Cortex of kidney (tissue), 1 donor: Measurements from ENCODE around the gene KCP.

Source experiments
- DNase-seq: peaks from one replicate; lab custom pipeline; 2025; lab: John Stamatoyannopoulos, UW

The KCP gene

GRCh38 chr7:128840326-128841170 lies 70.0 kb downstream of the KCP start:
- no peak for DNase-seq

- no peak for DNase-seq
These were observed 70.7 kb downstream of the KCP start for GRCh38 chr7:128839751-128840177.

DNA sequence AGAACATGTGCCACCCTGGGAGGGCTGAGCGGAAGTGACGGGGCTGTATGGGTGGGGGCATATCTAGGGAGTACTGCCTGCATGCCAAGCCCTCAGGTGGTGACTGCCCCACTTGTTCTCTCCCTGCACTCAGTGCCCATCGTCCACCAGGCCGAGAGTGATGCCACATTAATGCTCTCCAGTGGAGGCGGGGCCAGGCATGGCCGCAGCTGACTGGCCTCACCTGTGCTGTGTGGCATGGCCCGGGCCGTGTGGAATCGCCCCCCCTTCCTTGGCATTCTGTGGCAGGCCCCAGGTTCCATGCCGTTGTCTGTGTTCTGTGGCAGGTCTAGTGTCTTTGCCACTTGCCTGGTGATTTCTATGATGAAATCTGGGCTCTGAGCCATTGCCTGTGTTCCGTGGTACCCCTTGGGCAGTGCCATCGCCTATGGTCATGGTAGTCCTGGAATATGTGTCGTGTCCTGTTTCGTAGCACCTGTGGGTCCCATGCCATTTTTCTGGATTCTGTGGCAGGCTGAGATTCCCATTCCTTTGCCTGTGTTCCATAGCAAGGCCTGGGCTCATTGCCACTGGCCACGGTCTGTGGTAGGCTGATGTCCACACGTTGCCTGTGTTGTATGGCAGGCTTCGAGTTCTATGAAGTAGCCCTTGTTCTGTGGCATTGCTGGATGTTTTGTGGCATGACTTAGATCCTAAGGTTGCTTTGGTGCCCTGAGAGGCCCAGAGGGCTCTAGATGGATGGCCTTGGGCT lies 71.4 kb downstream of the KCP start:
- DNase-seq, result no peak

DNA sequence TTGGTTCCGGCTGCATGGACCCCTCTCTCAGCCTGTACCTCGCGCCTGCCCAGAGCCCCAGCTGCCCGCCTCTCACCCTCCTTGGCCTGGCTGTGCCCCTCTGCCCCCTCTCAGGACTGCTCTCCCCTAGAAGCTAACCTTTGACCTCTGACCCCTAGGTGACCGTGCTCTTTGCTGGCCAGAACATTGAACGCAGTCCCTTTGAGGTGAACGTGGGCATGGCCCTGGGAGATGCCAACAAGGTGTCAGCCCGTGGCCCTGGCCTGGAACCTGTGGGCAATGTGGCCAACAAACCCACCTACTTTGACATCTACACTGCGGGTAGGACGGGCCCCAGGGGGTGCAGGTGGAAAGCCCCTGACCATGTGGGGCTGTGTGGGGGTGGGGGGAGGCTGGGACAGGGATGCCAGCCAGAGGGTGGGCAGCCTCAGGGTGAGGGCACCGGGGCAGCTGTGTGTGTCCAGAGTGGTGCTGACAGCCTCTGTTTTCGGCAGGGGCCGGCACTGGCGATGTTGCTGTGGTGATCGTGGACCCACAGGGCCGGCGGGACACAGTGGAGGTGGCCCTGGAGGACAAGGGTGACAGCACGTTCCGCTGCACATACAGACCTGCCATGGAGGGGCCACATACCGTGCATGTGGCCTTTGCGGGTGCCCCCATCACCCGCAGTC lies 72.3 kb downstream of the KCP start:
- no peak for DNase-seq

GRCh38 chr7:128837521-128837921 lies 73.0 kb downstream of the KCP start:
- no peak for DNase-seq

DNA sequence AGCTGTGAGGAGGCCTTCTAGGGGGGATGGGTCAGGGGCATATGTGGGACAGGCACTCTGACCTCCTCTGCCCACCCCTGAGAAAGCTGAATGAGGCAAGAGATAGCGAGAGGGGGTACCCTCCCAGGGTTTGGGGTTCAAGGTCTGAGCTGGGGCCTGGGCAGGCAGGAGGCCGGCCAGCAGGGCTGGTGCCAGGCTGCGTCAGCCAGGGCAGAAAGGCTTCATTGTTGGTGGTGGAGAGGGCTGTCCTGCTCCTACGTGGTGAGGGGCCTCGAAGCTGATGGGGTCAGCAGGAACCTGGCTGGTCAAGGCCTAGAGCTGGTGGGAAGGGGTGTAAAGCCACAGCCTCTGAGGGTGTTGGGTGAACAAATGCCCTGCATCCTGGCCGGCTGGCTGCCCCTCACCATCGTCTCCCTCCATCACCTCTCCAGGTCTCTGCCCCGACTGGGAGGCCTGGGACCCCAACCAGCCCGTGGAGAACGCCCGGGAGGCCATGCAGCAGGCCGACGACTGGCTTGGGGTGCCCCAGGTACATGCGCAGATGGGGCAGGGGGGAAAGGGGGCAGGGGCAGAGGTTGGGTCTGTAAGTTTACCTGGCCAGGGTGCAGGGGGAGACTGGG lies 73.7 kb downstream of the KCP start:
- no peak for DNase-seq

GRCh38 chr7:128835790-128836641 lies 74.5 kb downstream of the KCP start:
- no peak for DNase-seq

GRCh38 chr7:128835231-128835751 lies 75.2 kb downstream of the KCP start:
- DNase-seq, result no peak

- DNase-seq, result no peak
These were observed 76.6 kb downstream of the KCP start for GRCh38 chr7:128833946-128834325.

GRCh38 chr7:128833148-128833945 lies 77.2 kb downstream of the KCP start:
- no peak for DNase-seq

DNA sequence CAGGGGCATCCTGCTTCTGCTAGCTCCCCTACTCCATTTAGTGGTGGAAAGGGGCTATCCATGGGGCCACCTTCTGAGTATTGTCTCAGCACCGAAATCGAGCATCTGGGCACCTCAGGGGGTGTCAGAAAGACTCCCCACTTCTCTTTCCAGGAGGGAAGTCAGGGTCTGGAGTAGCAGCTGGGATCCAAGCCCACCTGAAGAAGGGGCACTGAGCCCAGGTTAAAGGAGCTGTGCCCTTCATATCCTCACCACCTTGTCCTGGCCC lies 77.7 kb downstream of the KCP start:
- DNase-seq, result no peak

DNA sequence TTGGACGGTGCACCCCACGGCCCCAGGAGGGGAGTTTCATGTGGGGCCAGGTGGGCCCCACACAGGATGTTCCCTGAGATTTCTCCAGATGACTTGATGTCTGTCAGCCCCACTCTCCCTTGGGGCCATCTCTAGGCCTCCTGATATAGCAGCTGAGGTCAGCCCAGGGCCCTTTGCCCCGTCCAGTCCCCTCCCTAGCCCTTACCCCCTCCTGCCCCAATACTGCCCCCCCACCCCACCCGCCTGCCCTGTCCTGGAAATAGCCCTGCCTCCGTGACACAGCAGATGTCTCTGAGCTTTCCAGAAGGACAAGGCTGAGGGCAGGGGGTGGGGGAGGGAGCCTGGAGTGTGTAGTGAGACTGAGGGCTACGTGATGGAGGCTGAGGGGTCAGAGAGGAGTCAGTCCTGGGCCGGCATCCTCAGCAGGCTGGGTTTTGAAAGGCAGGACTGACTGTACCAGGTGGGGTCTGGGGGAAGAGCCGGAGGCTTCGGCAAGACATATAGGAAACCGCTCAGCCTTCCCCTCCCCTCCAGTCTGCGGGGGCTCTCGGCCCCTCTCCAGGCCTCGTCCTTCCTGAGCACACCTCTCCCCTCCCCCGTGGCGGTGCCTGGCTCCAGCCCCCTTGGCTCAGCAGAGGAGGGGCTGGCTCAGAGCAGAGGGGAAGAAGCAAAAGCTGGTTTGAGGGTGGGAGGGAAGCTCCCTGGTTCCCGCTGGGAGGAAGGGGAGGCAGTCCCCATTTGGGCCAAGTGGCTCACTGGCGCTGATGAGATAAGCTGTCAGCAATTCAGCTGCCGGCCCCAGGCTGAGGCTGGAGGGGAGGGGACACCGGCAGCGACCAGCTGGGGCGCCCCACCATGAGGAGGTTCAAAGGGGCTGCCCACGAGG lies 78.3 kb downstream of the KCP start:
- DNase-seq, result no peak

- no peak for DNase-seq
These were observed 79.1 kb downstream of the KCP start for GRCh38 chr7:128831178-128831993.

DNA sequence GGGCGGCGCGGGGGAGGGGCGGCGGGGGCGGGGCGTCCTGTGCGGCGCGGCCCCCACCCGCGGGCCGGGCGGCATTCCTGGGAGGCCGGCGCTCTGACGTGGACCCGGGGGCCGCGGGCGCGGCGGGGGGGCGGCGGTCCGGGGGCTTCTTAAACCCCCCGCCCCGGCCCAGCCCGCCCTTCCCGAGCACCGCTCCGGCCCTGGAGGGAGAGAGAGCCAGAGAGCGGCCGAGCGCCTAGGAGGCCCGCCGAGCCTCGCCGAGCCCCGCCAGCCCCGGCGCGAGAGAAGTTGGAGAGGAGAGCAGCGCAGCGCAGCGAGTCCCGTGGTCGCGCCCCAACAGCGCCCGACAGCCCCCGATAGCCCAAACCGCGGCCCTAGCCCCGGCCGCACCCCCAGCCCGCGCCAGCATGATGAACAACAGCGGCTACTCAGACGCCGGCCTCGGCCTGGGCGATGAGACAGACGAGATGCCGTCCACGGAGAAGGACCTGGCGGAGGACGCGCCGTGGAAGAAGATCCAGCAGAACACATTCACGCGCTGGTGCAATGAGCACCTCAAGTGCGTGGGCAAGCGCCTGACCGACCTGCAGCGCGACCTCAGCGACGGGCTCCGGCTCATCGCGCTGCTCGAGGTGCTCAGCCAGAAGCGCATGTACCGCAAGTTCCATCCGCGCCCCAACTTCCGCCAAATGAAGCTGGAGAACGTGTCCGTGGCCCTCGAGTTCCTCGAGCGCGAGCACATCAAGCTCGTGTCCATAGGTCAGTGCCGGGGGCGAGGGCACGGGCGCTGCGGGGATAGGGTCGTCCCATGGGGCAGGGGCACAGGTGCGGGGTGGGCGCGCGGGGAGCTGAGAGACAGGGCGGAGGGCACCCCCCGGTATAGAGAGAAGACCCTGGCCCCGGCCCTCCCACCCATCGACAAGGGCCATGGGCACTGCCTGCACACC lies 80.0 kb downstream of the KCP start, which contains the start of gene FLNC:
Gene FLNC, plus strand, starts transcription at position 176 of the 947 bp plus-strand sequence. Its CDS starts 232 bp downstream, at position 408.
- no peak for DNase-seq

- DNase-seq, result no peak
These were observed 80.9 kb downstream of the KCP start for GRCh38 chr7:128829391-128830166.

DNA sequence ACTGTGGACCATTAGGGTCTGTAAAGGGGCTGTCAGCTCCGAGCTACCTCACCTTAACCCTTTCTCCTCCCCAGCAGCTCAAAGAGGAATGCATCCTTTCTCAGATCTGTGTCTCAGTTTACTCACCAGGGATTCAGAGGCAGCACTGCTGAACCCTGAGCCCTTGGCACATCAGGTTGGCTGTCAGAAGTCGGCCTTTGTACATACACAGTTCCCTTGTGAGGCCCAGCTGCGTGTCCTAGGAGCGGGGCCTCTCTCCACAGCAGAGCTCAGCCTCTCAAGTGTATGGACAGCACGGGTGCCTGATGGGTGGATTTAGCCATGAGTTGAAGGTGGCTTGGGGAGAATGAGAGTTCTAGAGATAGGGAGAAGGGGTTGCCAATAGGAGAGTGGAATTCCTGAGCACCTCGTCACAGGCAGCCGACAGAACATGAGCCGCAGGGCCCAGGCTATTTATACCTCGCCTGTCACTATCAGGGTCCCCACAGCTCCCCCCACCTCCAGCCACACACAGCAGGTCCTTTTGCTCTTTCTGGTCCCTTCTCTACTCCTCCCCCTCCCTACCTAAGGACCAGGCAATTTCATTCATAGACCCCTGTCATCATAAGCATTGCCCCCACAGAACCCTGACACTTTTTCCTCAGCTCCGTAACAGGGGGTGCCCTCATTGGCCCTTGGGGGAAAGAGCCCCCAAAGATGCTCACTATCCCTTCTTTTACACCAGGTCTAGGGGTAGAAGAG lies 82.4 kb downstream of the KCP start:
- no peak for DNase-seq
